ENCODE measurements around the gene S1PR4. TPM values are rescaled to one million over a fixed set of nuclear protein-coding genes. Genes with fewer than 3 reads are reported as not detected.

S1PR4 gene
- total and polyA plus RNA-seq, 2 of the 13 experiments (the other 11 are each of a cell fraction or from before 2014, with no cell fraction given) = 0.07 to 0.09 TPM

- H3K4me3 ChIP-seq (replicated peaks in 1 of 3; ENCODE audit: insufficient read depth in 1 of 3, low read depth in 2 of 3, low read length in 3 of 3) = no peak overlapping the region
- in situ Hi-C loops (cut with HindIII; ENCODE audit: extremely low pct_ligation_motif_present, low pct_unique_long_range_greater_than_20kb) = no loop called here
- H3K4me2 ChIP-seq (ENCODE audit: low read depth, low read length) = no peak overlapping the region
- no peaks in the 10 kb centered on the region for H4K20me1 ChIP-seq (ENCODE audit: insufficient read depth, low read length)
- H3K79me2 ChIP-seq (ENCODE audit: insufficient read depth, low read length) = no peaks in the 10 kb centered on the region
- FAIRE-seq (no peak), ATAC-seq (no peak), DNase-seq (ENCODE audit: low spot score) (no peak)
- CTCF ChIA-PET (ENCODE audit: low intra/inter-chr PET ratio, low total read pairs) = no interaction called here
- no peak overlapping the region for H2AFZ ChIP-seq (ENCODE audit: low read length)
- POLR2A ChIA-PET = no interaction called here
- intact Hi-C loops (cut with micrococcal nuclease; ENCODE audit: unreplicated experiment) = no loop called here
- WGBS (ENCODE audit: low lambda C conversion rate) = no CpG with 5 or more reads among the region's 20 CpGs
- no peak overlapping the region for H3K9ac ChIP-seq (ENCODE audit: insufficient read depth, low read depth, low read length)
- no peak overlapping the region for H3K27ac ChIP-seq (ENCODE audit: extremely low read length, insufficient read depth, low read length)
- no peaks in the 10 kb centered on the region for H3K4me1 ChIP-seq (ENCODE audit: insufficient read depth, low read length)
- no peaks in the 10 kb centered on the region for H3K36me3 ChIP-seq (replicated peaks in 1 of 2; ENCODE audit: control insufficient read depth in 1 of 2, insufficient read depth in 2 of 2, low read length in 2 of 2)
- H3K9me3 ChIP-seq (ENCODE audit: low read length) = no peaks in the 10 kb centered on the region
- peaks cover 5 to 12% of the 10 kb centered on the region in 2 experiments; a peak in 3 of 5 replicates for H3K27me3 ChIP-seq (ENCODE audit: control insufficient read depth in 1 of 2, insufficient read depth in 2 of 2, low read length in 2 of 2)
- TF ChIP-seq ZGPAT (CRISPR knock-in tag; IDR thresholded peaks at IDR 0.05) (no peak), FOXP4 (CRISPR knock-in tag; IDR thresholded peaks at IDR 0.05) (no peak), ZBTB8A (CRISPR knock-in tag; IDR thresholded peaks at IDR 0.05; ENCODE audit: borderline replicate concordance, low read depth) (no peak), SP4 (CRISPR knock-in tag; IDR thresholded peaks at IDR 0.05) (no peak), IRF2 (CRISPR knock-in tag; IDR thresholded peaks at IDR 0.05) (no peak), LCORL (IDR thresholded peaks at IDR 0.05) (no peak), LCORL (CRISPR knock-in tag; IDR thresholded peaks at IDR 0.05) (no peak)
- no TSS peak for BruUV-seq (replicated peaks)
Measured at GRCh38 chr19:3148503-3148902, 30.1 kb upstream of the S1PR4 start.

Measured in HepG2 (cell line).